RWPE1 (cell line): ENCODE measurements around the gene MAEA.

Experiments
- CTCF ChIA-PET: fragments of 350-600 bp; sonication (Branson Sonifier 250); formaldehyde crosslinking; extraction: SDS; loops from one replicate; lab custom pipeline; 2021; lab: Yijun Ruan, JAX
- POLR2A ChIA-PET: fragments of 400-600 bp; formaldehyde crosslinking; extraction: SDS; loops from one replicate; lab custom pipeline; 2020; ENCODE audit warnings: antibody characterized with exemption; ENCODE audit not compliant: low non-redundant PET; lab: Yijun Ruan, JAX
- DNase-seq: peaks from one replicate; pipeline ENCODE4 v3.0.0; 2012; ENCODE audit warnings: low spot score
- H3K27ac ChIP-seq: fragments of 450-650 bp; 2 replicates; pipeline ENCODE4 v1.5.1; 2017
- CTCF ChIP-seq: fragments of 450-650 bp; conservative IDR thresholded peaks from 2 replicates; pipeline ENCODE4 v1.5.1; 2017; ENCODE audit warnings: low read depth, mild to moderate bottlenecking

MAEA gene

GRCh38 chr4:1315306-1315705 is 25.6 kb downstream of the MAEA start:
- POLR2A ChIA-PET = no interaction called here
- no peak for DNase-seq
- CTCF ChIA-PET = interaction anchor here (0.5 kb wide), 1 partner anchor 20 kb away, joined by 3 read pairs; no protein-coding TSS in a partner anchor
- peak overlapping the region; percentile 31; the same call in 1 of the 2 replicates for H3K27ac ChIP-seq
- no peak for TF ChIP-seq CTCF

- ChIA-PET POLR2A (no interaction called here), CTCF (interaction anchor here (0.5 kb wide), 1 partner anchor 21 kb away, joined by 3 read pairs; no protein-coding TSS in a partner anchor)
- no peak for TF ChIP-seq CTCF
Observed at GRCh38 chr4:1315836-1316536, 26.3 kb downstream of the MAEA start.

GRCh38 chr4:1316537-1317168 is 27.0 kb downstream of the MAEA start:
- TF ChIP-seq CTCF = no peak
- CTCF ChIA-PET = no interaction called here
- peak overlapping the region; percentile 29 for H3K27ac ChIP-seq
- DNase-seq = no peak
- POLR2A ChIA-PET = no interaction called here

More at GRCh38 chr4:1315836-1316536, 26.3 kb downstream of the MAEA start:
- peak overlapping the region; percentile 29 for H3K27ac ChIP-seq
- DNase-seq = no peak

- CTCF ChIA-PET = no interaction called here
- no peak overlapping the region for H3K27ac ChIP-seq
- no peak for DNase-seq
- TF ChIP-seq CTCF = no peak
- POLR2A ChIA-PET = no interaction called here
Observed at GRCh38 chr4:1317177-1318045, 27.7 kb downstream of the MAEA start.

- ChIA-PET CTCF (no interaction called here), POLR2A (no interaction called here)
- TF ChIP-seq CTCF = no peak
- DNase-seq = no peak
- no peak overlapping the region for H3K27ac ChIP-seq
Observed at GRCh38 chr4:1318046-1318375, 28.3 kb downstream of the MAEA start.

GRCh38 chr4:1318488-1319213 is 29.0 kb downstream of the MAEA start:
- POLR2A ChIA-PET = no interaction called here
- TF ChIP-seq CTCF = peak; percentile 31
- DNase-seq = no peak
- peak overlapping the region; percentile 23; the same call in 1 of the 2 replicates for H3K27ac ChIP-seq
- CTCF ChIA-PET = no interaction called here
